ENCODE data around the gene AGAP9.
A peak's percentile ranks its signal among the peaks of the same experiment; 100 is the strongest.
"Not testable (repeated sequence)": the region's sequence is repeated elsewhere in the genome, so short reads cannot be mapped to it uniquely, and the experiment has no call there.

The AGAP9 gene

DNA sequence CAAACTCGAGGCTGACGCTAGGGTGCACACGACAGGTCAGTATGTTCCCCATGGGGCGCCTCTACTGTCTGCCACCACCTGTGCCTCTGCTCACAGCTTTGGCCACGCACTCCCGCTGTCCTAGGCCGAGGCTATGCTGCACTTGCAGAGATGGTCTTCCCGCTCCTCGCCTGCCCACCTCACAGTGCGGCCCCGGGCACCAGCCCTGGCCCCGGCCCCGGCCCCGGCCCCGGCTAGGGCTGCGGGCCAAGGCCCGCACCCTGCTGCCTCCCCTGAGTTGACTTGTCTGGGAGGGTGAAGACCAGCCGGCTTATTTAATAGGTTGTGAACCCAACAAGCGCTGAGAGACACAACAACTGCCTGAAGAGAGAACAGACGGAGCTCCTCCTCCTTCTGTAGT, at the start of gene AGAP9:
Gene AGAP9, minus strand, starts transcription at position 164 of the 400 bp plus-strand sequence. Its CDS starts 112 bp downstream, at position 52.
- DNase-seq (ENCODE audit: low read depth), result not testable (repeated sequence)

DNA sequence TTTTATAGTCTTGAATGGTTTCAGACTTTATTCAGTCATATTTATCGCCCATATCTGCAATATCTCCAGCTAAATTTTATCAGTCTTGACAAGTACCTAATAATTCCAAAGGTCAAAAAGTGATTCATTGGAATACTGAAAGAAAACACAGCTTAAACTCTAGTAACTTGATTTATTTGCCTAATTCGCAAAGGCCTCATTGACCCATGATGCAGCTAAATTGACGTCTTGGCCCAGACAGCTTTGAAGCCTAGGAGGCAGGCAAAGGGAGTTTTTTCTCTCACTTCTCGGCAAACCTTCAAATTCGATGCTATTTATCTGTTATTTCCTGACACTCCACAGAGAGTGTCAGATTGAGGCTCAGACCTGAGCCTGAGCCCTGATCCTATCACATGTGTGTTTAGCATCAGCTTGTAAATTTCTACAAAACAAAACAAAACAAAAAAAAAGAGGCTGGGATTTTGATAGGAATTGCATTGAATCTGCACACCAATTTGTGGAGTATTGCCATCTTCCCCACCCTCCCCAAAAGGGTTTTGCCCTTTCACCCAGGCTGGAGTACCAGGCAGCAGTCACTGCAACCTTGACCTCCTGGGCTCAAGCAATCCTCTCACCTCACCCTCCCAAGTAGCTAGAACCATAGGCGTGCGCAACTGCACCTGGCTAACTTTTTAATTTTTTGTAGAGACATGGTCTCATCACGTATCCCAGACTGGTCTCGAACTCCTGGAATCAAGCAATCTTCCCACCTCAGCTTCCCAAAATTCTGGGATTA, 47.9 kb upstream of the AGAP9 start:
- not testable (repeated sequence) for DNase-seq (ENCODE audit: low read depth)

DNA sequence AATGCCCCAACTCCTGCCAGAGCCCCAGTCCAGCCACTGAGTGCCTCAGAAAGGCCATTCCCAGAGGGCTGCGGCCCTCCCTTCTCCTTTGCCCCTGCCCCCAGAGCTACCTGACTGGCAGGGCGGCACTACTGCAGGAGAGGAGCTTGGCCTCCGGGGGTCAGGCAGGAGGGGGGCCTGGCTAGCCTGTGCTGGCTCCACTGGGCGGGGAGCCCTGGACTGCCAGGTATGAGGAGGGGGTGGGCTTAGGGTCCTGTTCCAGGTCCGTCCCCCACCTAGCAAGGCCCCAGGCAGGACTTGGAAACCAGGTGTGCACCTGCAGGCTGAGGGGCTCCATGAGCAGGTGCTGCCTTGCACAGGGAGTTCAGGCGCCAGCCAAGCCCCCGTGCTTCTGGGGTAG, 43.3 kb upstream of the AGAP9 start:
- DNase-seq (ENCODE audit: low read depth), result not testable (repeated sequence)

DNA sequence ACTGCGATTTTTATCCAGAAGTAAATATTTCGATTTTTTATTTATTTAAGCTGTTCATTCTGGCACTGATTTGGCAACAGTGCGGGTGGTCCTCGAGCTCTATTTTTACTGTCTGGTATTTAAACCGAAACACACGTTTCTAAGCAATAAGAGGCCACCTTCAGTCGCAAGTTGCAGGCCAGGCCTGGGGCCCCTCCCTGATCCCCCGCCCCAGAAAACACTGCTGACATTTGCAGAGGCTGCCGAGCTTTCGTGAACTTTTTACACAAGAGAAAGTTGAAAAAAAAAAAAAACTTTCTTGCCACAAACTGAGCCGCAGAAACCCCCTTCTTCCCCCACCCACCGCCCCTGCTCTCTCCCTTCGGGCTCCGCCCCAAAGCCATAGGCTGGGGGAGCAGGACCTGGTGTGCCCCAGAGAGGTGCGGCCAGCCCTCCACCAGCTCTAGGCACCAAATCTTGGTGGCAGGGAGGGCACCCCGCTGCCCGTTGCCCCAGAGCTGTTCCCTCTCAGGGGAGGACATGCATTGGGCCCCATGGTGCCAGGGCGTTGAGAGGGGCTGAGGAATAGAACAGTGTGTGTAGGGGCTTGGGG, 42.8 kb upstream of the AGAP9 start:
- DNase-seq (ENCODE audit: low read depth), result not testable (repeated sequence)

DNA sequence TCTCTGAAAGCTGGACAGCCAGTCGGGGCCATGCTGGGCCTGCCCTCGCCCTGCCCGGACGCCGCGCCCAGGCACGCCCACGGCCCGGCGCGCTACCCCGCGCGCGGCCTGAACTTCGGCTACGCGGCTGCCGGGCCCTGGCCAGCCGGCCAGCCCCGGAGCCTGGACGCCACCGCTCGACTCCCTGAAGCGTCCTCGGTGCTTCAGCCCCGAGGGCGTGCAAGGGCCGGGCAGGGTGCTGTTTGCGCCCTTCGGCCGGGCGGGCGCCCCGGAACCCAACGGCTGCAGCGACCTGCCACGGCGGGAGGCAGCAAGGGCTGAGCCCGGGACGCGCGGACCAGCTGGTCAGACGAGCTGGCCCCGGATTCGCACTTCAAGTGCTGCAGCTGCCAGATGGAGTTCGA, 42.1 kb upstream of the AGAP9 start:
- DNase-seq (ENCODE audit: low read depth), result not testable (repeated sequence)

DNA sequence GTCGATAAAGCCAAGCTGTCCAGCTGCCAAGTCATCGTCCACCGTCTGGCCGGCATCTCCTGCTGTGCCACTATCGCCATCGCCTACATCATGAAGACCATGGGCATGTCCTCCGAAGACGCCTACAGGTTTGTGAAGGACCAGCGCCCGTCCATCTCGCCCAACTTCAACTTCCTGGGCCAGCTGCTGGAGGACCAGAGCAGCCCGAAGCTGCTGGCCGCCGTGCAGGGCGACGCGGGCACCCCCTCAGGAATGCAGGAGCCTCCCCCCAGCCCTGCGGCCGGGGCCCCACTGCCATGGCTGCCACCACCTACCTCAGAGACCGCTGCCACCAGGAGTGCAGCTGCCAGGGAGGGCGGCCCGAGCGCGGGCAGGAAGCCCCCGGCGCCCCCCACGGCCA, 41.5 kb upstream of the AGAP9 start:
- not testable (repeated sequence) for DNase-seq (ENCODE audit: low read depth)

DNA sequence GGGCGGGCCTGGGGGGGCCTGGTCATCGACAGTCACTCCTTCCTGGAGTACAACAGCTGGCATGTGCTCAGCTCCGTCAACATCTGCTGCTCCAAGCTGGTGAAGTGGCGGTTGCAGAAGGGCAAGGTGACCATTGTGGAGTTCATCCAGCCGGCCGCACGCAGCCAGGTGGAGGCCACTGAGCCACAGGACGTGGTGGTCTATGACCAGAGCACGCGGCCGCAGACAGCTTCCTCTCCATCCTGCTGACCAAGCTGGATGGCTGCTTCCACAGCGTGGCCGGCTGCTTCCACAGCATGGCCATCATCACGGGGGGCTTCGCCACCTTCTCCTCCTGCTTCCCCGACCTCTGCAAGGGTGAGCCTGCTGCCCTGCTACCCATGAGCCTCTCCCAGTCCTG, 40.9 kb upstream of the AGAP9 start:
- DNase-seq (ENCODE audit: low read depth), result not testable (repeated sequence)

DNA sequence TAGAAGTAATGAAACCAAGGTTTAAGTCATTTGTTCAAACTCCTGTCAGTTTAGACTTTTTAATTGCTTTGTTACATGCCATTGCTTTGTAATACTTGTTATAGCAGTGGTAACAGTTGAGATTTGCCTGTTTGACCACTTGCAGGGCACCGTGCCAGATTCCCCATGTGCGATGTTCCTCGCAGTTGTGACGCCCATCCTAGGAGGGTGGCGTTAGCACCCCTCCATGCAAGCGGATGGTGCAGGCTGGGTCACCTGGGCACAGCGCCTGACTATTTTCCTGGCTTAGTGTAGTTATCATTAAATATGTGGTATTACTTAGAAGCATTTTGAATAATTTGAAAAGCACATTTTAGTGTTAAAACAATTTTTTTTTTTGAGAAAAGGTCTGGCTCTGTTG, 37.0 kb upstream of the AGAP9 start:
- DNase-seq (ENCODE audit: low read depth), result not testable (repeated sequence)

DNA sequence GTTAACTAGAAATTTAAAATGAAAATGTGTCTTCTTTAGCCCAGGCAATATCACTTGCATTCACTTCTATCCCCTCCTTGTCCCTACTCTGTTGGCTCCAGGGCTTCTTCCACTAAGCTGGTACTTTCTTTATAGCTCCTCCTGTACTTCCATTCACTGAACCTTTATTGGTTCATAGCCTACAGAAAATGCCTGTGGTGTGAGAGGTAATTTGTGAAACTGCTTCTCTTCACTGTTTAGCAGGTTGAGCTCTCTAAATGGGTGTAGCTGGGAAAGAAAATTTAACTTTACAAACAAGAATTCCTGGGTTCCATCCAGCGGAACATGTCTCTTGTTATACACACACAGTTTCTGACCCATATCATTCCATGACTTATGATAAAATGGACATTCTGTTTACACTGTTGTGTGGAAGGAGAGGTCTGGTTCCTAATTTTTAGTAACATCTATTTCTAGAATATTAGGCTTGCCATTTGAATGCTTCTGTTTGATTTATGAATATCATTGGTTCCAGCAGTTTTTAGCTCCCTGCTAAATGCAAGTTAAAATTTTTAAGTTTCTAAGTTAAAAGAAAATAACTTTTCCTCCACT, 36.4 kb upstream of the AGAP9 start:
- DNase-seq (ENCODE audit: low read depth), result not testable (repeated sequence)

DNA sequence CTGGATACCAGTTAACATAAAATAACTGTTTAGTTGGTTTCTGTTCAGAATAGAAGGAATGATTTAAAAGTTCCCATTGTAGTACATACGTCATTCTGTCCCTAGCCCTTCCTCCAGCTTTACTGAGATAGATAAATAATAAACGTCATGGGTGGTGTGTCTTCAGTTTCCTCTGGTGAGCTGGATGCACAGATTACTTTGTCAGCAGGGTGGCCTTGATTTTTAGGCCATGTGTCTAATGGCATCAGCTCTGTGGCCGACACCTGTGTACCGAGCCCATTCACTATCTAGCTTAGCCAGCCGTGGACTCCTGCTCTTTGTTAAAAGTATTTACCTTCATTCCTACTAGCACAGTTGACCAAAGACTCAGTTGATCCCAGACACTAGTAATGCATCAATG, 34.7 kb upstream of the AGAP9 start:
- DNase-seq (ENCODE audit: low read depth), result not testable (repeated sequence)

DNA sequence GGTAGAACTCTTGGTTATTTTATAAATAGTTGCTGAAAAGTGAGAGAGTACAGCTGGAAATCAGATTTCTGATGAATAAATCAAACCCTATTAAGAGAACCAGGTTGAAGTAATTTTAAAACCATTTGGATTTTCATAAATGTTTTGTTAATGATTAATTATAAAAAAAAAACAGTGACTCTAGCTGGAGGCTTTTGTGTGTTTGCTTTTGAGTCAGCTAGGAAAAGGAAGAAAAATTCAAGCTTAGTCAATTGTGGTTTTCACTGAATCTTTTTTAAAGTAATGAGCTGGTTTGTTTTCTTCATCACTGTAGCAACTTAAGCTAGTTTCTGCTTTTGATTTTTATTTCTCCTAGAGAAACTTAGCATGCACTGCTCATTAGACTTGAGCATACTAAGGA, 34.2 kb upstream of the AGAP9 start:
- DNase-seq (ENCODE audit: low read depth), result not testable (repeated sequence)

DNA sequence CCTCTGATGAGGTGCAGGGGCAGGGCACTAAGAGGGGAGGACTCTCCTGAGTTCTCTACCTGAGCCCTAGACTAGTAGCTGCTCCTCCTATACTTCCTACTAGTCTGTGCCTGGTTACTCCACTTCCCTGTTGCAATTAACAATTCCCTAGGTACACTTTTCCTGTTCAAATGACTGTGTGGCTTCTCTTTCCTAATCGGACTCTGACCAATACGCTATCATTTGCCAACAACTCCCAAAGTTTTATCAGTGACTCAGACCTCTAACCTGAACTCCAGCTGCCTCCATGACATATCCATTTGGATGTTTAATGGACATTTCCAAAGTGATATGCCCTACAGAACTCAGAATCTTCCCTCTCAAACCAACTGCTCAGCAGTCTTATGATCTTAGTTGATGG, 31.9 kb upstream of the AGAP9 start:
- DNase-seq (ENCODE audit: low read depth), result not testable (repeated sequence)

DNA sequence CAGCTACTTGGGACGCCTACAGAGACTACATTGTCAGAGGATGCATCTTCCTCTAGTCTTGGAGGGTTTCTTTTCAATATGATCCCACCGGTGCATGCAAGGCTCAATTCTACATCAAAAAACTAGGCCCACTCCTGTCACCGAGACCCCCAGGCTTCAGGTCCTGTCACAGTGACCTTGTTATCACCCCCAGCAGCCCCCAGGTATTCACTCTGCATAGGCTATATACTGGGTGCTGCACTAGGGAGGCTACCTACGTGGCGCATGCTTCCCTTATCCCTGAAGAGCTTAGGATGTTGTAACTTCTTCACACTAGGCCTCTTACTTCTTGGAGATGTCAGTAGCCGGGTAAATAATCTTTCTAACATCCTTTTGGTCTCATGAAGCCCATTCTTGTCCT, 31.1 kb upstream of the AGAP9 start:
- DNase-seq (ENCODE audit: low read depth), result not testable (repeated sequence)

DNA sequence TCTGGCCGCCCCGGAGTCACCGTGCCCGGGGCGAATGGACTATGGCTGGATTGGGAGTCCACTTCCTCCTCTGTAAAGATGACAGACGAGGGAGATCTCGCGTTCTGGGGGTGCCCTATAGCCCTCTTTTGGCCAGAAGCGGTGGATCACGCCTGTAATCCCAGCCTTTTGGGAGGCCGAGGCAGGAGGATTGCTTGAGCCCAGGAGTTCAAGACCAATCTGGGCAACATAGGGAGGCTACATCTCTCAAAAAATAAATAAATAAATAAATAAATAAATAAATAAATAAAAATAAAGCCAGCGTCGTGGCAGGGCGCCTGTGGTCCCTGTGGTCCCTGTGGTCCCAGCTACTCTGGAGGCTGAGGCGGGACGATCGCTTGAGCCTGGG, 30.4 kb upstream of the AGAP9 start:
- not testable (repeated sequence) for DNase-seq (ENCODE audit: low read depth)

DNA sequence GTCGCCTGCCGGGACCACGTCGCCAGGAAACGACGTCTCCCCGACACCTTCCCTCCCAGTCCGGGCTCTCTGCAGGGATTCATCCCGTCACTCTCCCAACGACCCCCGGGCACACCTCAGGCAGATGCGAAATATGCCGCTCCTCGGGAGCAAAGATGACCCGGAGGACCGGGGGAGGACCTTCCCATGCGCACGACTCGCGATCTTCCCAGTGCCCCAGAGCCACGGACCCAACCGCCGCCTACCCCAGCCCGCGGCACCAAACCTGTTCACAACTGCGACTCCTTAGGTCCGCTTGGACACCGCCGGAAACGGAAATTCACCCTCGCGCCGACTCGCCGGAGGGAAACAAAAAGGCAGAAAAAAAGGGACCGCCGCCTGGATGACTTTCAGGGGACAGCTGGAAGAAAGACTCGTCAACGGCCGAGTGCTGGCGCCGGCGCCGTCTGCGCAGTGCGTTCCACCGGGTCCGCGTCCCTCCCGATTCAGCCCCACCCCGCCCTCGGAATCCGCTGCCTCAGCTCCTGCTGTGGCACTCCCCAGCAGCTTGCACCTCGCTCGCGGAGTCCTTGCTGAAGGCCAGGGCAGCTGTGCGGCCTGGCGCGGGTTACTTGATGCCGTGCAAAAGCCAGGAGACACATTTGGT, 29.9 kb upstream of the AGAP9 start:
- peak; percentile 51 for DNase-seq (ENCODE audit: low read depth)

DNA sequence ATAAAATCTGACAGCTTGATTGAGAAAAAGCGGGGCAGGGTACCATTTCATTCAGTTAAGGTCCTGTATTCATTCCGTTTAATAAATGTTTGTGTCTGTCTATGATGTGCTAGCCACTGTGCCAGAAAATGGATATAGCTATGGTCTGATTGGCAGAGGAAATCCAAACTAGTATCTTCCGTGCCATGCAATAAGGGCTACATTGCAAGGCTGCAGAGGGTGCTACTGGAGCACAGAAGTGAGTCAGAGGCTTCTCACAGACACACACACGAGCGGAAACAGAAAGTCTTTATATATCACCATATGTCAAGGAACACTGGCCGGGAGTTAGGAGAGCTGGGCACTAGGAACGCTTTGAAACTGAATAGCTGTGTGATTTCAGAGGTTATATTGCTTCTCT, 29.3 kb upstream of the AGAP9 start:
- DNase-seq (ENCODE audit: low read depth), result peak; percentile 4

DNA sequence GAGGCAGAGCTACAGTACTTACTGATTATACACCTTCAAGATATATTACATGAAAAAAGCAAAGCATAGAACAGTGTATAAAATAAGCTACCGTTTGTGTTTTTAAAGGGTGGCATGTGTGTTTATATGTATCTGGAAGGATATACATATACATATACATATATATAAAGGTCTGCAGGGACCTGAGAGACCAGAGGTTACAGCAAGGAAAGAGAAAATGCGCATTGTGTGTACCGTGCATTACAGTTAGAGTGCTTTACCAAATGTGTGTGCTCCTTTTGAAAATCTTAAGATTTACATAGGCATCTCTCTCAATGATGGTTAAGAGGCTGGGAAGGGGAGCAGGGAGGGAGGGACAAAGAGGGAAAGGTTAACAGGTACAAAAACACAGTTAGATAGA, 23.8 kb upstream of the AGAP9 start:
- not testable (repeated sequence) for DNase-seq (ENCODE audit: low read depth)

DNA sequence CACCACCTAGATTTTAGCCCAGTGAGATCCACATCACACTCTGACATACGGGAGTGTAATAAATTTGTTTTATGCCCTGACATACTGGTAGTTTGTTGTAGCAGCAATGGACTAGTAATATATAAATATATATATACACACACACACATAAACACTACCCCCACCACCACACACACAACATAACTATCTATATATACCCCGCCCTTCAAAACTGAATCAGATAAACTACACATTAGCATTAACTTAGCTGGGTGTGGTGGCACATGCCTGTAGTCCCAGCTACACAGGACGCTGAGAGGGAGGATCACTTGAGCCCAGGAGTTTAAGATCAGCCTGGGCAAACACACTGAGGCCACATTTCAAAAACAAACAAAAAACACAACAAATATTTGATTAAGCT, 13.0 kb upstream of the AGAP9 start:
- DNase-seq (ENCODE audit: low read depth), result not testable (repeated sequence)

DNA sequence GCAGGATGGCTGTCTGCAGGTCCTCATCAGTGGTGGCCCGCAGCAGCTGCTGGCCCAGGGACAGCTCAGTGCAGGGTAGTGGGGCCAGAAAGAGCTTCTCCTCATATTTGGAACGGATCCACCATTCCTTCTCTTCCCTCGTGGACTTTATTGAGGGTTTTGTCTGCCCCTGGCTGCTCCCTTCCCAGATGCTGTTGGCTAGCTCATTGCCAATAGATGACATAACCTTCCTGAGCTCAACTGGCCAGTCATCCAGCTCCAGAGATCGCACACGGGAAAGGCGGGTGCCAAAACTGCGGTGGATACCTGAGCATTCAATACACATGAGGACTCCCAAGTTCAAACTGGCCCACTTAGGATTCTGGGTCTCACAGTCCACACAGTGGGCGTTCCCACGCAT, 21.1 kb downstream of the AGAP9 start:
- not testable (repeated sequence) for DNase-seq (ENCODE audit: low read depth)

DNA sequence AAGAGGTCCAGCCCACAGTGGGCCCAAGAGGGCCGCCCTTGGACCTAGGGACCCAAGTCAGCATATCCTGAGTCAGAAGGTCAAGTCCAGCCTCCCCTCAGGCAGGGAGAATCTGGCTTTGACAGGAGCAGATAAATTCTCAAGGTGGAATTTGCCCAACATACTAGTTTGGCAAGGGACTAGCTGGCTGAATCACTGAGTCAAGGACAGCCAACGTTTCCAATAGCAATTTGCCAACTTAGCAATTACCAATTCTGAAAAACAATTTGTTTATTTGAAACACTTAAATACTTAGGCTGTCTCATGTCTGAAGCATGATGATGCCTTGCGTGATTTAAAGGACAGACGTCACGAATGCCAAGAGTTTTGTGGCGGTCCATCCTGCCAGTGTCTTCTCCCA, 29.2 kb downstream of the AGAP9 start:
- not testable (repeated sequence) for DNase-seq (ENCODE audit: low read depth)

DNA sequence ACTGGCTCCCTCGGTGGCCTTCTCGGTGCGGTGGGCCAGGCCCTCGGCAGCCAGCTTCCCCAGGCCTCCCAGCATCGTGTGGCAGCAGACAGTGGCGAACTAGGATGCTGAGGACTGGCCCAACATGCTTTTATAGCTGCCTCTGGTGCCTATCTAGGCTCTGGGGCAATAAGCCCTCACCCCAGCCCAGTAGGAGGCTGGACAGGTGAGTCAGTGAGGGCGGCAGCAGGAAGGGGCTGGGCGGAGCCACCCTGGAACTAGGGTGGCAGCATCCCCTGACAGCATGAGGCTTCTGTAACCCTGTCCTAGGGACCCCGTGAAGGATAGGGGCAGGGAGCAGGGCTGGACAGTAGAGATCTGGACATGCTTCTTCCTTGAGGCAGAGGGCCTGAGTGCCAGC, 31.8 kb downstream of the AGAP9 start, which contains the start of gene FAM25G:
Gene FAM25G, minus strand, starts transcription at position 101 of the 400 bp plus-strand sequence. Its CDS starts 26 bp downstream, at position 75.
- DNase-seq (ENCODE audit: low read depth), result not testable (repeated sequence)

DNA sequence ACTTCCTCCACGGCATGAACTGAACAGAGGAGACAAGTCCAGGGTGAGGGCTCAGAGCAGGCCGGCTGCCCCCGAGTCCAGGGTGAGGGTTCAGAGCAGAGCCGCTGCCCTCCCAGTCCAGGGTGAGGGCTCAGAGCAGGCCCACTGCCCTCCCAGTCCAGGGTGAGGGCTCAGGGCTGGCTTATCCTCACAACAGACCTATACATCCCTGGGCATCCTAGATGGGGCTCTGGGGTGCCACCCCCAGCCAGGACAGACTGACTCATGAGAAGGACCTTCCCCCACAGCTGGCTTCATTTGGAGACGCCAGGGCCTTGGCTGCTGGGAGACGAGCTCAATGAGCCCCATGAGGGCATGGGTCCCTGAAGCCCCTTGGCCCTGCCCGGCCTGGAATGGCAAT, 33.8 kb downstream of the AGAP9 start:
- DNase-seq (ENCODE audit: low read depth), result not testable (repeated sequence)

DNA sequence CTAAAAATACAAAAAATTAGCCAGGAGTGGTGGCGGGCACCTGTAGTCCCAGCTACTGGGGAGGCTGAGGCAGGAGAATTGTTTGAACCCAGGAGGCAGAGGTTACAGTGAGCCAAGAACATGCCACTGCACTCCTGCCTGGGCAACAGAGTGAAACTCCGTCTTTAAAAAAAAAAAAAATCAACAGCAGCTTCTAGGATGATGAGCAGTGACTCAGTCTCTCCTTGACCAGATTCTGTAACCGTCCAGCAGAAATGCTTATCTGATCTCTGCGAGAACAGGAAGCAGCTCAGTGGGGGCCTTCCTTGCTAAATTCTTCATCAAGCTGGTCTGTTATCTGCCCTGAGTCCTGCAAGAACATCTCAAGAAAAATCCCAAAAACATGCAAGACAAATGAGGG, 37.5 kb downstream of the AGAP9 start:
- not testable (repeated sequence) for DNase-seq (ENCODE audit: low read depth)

Data from stimulated activated CD8-positive, alpha-beta memory T cell treated with anti-CD3 and anti-CD28 coated beads, Interleukin-15, amount 100 ng/mL, for 1 hour (primary cell).